Measurements from ENCODE around the gene RIC1. TPM values are rescaled to one million over a fixed set of nuclear protein-coding genes. Genes with fewer than 3 reads are reported as not detected.
A peak's percentile ranks its signal among the peaks of the same experiment; 100 is the strongest.
"Not testable (repeated sequence)": the region's sequence is repeated elsewhere in the genome, so short reads cannot be mapped to it uniquely, and the experiment has no call there.

The RIC1 gene
- total RNA-seq, 1 donor from 2014 or later, result 9.4 TPM

- no peak for DNase-seq (ENCODE audit: low spot score)
- no peak for ATAC-seq
Observed at GRCh38 chr9:5719100-5719926, 90.4 kb downstream of the RIC1 start.

DNA sequence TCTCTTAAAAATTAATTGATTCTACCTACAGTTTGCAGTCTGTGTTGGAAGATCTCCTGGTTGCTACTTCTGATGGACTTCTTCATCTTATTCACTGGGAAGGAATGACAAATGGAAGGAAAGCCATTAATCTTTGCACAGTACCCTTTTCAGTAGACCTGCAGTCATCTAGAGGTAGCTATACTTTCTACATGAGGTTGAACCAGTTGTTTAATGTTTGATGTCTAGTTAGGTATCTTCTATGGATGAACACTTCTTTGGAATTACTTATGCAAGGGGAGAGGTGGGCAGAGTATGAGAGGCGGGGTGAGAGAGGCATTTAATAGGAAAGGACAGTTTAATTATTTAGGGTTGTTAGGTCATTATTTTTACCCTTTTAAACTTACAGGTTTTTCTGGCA lies 91.2 kb downstream of the RIC1 start:
- no peak for ATAC-seq
- DNase-seq (ENCODE audit: low spot score), result no peak

GRCh38 chr9:5721279-5722087 lies 92.6 kb downstream of the RIC1 start:
- ATAC-seq, result peak; percentile 80
- peak; percentile 48 for DNase-seq (ENCODE audit: low spot score)

DNA sequence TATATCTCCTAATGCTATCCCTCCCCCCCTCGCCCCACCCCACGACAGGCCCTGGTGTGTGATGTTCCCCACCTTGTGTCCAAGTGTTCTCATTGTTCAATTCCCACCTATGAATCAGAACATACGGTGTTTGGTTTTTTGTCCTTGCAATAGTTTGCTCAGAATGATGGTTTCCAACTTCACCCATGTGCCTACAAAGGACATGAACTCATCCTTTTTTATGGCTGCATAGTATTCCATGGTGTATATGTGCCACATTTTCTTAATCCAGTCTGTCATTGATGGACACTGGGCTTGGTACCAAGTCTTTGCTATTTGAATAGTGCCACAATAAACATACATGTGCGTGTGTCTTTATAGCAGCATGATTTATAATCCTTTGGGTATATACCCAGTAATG lies 93.8 kb downstream of the RIC1 start:
- ATAC-seq; DNase-seq (ENCODE audit: low spot score): not testable (repeated sequence)

GRCh38 chr9:5735072-5735471 lies 106.2 kb downstream of the RIC1 start:
- ATAC-seq (no peak), DNase-seq (ENCODE audit: low spot score) (no peak)

- DNase-seq (ENCODE audit: low spot score) (no peak), ATAC-seq (no peak)
Observed at GRCh38 chr9:5736563-5737346, 107.8 kb downstream of the RIC1 start.

DNA sequence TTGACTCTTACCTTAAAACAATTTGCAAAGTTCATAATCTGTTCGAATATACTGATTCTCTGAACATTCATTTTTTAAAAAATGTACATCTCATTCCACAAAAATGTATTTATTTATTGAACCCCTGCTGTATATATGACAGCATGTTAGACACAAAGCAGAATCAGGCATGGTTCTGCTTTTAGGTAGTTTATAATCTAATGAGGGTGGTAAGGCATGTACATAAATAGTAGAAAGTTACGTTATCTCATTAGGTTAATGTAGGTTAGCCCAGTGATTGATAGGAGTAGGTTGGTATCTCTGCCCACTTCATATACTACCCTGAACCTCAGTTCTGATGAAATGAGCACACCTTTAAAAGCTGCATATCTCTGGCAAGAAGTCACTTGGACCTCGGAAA lies 114.2 kb downstream of the RIC1 start:
- DNase-seq (ENCODE audit: low spot score) (no peak), ATAC-seq (no peak)

DNA sequence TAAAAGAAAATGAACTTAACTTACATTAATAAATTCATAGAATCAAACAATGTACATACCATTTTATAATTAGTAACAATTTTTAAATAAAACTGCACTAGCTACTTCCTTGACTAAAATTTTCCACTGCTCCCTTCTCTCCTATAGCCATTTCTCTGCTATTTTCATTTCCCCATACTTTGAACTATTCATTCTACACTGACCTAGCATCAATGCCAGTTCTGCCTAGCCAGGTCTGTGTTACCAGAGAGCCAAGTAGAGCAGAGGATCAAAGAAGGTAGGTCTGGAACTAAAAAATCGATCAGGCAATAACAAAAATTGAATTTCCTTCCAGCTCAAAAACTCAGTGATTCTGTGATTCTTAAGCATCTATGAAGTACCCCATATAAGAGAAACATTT lies 119.5 kb downstream of the RIC1 start:
- ATAC-seq, result peak; percentile 75
- DNase-seq (ENCODE audit: low spot score), result no peak

DNA sequence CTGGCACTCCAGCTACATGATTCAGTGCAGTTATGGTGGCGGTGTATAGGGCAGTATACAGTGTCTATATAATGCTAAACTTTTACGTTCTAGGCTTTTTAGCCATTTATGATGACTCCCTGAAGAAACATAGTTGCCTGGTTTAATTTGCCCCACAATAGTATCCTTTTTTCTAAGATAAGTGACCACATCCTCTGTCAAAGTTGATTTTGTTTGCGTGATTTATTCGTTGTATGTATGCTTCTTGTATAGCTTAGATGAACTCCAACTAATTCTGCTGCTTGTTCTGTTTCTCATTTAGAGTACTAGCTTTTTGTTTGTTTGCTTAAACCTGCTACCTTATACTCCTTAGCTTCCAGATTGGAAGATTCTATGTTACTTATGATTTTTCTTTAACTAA lies 120.4 kb downstream of the RIC1 start:
- no peak for DNase-seq (ENCODE audit: low spot score)
- no peak for ATAC-seq

GRCh38 chr9:5750569-5750968 lies 121.7 kb downstream of the RIC1 start:
- peak; percentile 56 for ATAC-seq
- DNase-seq (ENCODE audit: low spot score), result no peak

- DNase-seq (ENCODE audit: low spot score) (no peak), ATAC-seq (no peak)
Observed at GRCh38 chr9:5756633-5757032, 127.7 kb downstream of the RIC1 start.

DNA sequence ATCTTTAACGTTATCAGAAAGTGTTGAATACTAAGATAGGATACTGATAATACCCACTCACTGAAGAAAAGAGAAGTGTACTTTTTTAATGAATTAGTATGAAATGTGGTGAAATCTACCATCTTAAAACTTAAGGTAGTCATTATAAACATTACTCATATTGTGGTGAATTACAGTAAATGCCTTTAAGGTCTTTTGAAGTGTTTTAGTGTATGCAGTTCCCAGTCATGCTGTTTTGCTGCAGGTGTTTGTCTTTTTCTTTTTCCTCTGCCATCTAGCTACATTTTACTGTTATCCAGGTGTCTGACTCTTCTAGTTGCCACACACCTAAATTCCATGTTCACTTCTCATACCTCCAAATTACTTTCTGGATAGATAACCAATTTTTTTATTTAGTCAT lies 131.4 kb downstream of the RIC1 start:
- no peak for ATAC-seq
- no peak for DNase-seq (ENCODE audit: low spot score)

- no peak for ATAC-seq
Observed at GRCh38 chr9:5762421-5762820, 133.5 kb downstream of the RIC1 start.

GRCh38 chr9:5764130-5764868 lies 135.4 kb downstream of the RIC1 start:
- no peak for ATAC-seq
- no peak for DNase-seq (ENCODE audit: low spot score)

More at GRCh38 chr9:5762421-5762820, 133.5 kb downstream of the RIC1 start:
- DNase-seq (ENCODE audit: low spot score), result no peak

DNA sequence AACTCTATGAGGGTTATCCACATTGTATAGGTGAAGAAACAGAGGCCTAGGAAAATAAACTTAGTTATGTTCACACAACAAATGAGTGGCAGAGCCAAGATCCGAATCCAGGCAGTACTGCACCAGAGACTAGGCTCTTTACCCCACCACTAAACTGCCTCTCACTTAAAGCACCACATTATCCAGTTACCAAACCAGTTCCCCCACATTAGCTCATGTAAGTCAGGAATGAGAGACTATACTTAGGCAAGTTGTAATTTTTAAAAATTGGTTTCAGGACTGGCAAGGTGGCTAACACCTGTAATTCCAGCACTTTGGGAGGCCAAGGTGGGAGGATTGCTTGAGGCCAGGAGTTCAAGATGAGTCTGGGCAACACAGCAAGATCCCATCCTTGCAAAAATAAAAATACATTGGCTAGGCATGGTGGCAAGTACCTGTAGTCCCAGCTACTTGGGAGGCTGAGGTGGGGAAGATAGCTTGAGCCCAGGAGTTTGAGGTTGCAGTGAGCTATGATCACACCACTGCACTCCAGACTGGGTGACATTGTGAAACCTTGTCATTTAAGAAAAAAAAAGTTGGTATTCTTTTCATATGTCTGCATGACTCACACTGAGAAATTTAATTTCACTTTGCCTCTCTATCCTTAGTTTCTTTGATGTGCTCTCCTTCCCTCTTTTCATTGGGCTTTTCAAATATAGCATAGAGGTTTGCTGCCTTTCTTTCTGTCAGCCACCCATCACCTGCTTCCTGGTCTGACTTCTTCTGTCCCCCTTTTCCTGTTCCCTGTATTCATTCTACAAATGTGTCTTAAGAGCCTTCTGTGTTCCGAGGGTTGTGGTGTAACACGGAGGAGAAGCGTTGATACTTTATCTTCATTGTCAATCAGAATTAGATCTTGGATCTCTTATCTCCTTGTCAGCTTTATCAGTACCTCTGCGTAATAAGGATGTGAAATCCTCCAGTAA lies 139.3 kb downstream of the RIC1 start:
- ATAC-seq (no peak), DNase-seq (ENCODE audit: low spot score) (no peak)

DNA sequence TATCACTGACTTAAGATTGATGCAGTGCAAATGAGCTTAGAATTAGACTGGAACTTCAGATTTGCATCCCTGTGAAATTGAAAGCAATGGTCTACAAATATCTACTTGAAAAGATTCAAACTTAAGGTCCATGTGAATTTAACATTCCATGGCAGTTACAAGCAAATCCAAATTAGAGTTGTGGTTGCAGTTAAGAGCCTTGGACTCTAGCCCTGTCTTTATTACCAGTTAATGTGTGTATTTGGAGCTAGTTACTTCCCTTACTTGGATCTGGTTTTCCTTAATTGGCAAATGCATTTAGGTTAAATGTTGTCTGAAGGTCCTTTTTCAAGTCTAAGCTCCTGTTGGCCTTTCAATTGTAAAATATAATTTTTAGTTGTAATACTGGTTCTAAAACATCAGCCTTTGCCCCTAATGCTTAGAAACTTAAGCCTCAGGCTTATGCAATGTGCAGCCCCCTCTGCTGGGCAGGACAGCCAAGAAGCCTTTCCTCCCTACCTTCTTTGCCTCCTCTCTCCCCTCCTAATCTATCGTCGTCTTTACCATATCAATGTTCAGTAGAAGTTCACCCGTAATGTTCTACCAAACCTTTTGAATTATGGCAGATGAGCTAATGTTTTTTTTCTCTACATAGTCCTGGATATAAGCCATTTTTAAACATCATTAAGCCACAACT lies 144.6 kb downstream of the RIC1 start:
- no peak for DNase-seq (ENCODE audit: low spot score)
- no peak for ATAC-seq

- DNase-seq (ENCODE audit: low spot score) (no peak), ATAC-seq (no peak)
Observed at GRCh38 chr9:5778805-5779204, 149.9 kb downstream of the RIC1 start.

DNA sequence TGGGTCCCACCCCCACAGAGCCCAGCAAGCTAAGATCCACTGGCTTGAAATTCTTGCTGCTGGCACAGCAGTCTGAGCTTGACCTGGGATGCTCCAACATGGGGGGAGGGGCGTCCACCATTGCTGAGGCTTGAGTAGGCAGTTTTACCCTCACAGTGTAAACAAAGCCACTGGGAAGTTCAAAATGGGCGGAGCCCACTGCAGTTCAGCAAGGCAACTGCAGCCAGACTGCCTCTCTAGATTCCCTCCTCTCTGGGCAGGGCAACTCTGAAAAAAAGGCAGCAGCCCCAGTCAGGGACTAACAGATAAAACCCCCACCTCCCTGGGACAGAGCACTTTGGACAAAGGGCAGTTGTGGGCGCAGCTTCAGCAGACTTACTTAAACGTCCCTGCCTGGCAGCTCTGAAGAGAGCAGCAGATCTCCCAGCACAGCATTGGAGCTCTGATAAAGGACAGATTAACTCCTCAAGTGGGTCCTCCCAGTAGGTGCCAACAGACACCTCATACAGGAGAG lies 150.9 kb downstream of the RIC1 start:
- peak; percentile 50 for ATAC-seq
- peak; percentile 53 for DNase-seq (ENCODE audit: low spot score)

DNA sequence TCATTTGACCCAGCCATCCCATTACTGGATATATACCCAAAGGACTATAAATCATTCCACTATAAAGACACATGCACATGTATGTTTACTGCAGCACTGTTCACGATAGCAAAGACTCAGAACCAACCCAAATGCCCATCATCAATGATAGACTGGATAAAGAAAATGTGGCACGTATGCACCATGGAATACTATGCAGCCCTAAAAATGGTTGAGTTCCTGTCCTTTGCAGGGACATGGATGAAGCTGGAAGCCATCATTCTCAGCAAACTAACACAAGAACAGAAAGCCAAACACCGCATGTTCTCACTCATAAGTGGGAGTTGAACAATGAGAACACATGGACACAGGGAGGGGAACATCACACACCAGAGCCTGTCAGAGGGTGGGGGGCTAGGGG lies 154.5 kb downstream of the RIC1 start:
- not testable (repeated sequence) for DNase-seq (ENCODE audit: low spot score); ATAC-seq

Measured in left lobe of liver (tissue), 2 donors.